Measurements from ENCODE around the gene EBF3.

Gene EBF3, protein sequence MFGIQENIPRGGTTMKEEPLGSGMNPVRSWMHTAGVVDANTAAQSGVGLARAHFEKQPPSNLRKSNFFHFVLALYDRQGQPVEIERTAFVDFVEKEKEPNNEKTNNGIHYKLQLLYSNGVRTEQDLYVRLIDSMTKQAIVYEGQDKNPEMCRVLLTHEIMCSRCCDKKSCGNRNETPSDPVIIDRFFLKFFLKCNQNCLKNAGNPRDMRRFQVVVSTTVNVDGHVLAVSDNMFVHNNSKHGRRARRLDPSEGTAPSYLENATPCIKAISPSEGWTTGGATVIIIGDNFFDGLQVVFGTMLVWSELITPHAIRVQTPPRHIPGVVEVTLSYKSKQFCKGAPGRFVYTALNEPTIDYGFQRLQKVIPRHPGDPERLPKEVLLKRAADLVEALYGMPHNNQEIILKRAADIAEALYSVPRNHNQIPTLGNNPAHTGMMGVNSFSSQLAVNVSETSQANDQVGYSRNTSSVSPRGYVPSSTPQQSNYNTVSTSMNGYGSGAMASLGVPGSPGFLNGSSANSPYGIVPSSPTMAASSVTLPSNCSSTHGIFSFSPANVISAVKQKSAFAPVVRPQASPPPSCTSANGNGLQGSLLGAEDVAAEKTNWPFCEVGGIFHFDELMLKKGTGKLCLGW

DNA sequence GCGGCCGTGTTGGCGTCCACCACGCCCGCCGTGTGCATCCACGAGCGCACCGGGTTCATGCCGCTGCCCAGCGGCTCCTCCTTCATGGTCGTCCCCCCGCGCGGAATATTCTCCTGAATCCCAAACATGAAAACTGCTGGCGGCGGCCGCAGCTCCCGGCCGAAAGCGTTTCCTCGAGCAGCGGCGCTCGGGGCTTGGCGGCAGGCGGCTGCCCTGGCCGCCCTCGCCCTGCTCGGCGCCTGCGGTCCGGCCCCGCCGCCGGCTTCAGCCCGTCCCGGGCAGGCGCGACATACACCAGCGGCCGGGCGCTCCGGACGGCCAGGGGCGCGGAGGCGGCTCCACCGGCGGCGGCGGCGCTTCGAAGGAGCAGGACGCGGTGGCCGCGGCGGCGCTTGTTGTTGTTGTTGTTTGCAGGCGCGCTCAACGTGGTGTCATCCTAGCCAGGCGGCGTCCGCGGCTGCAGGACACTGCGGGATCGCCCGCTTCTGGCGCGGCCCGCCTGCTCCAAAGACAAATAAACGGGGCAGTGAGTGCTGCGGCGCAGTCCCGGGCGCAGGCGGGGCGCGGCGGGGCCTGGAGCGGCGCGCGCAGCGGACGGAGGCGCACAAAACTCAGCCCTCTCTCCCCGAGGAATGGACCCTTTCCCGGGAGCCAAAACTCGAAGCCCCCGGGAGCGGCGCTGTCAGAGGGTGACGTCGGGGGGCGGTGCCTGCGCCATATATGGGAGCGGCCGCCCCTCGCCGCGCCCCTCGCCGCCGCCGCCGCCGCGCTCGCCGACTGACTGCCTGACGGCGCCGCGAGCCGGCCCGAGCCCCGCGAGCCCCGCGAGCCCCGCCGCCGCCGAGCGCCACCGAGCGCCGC, at the start of gene EBF3:
EBF3 (minus strand) TSS at position 634 of the 861 bp plus-strand sequence; CDS start at position 128, 506 bp downstream.
- Histone ChIP-seq H3K4me3 (peak within 1 kb of the TSS; percentile 53 to 66 (median 61)), H3K4me1 (peaks cover 37 to 68% (median 50%) of the 10 kb centered on the region in 10 experiments), H3K9me3 (replicated peaks in 1 of 11) (peaks cover 0 to 4% (median 0%) of the 10 kb centered on the region in 11 experiments; a peak in 1 of 22 replicates), H3K27me3 (peaks cover 100% of the 10 kb centered on the region in 11 experiments), H3K9ac (peak within 1 kb of the TSS in 8 of 11 experiments; percentile 1 to 57 (median 39); a peak in 12 of 22 replicates), H3K27ac (no peak within 1 kb of the TSS), H3K4me2 (peak within 1 kb of the TSS; percentile 81 to 99 (median 97)), H3K36me3 (no peaks in the 10 kb centered on the region), H4K20me1 (peaks cover 0 to 100% (median 99%) of the 10 kb centered on the region in 11 experiments; a peak in 20 of 22 replicates)
- no peak for TF ChIP-seq Cebpa-rat (IDR thresholded peaks at IDR 0.05)

DNA sequence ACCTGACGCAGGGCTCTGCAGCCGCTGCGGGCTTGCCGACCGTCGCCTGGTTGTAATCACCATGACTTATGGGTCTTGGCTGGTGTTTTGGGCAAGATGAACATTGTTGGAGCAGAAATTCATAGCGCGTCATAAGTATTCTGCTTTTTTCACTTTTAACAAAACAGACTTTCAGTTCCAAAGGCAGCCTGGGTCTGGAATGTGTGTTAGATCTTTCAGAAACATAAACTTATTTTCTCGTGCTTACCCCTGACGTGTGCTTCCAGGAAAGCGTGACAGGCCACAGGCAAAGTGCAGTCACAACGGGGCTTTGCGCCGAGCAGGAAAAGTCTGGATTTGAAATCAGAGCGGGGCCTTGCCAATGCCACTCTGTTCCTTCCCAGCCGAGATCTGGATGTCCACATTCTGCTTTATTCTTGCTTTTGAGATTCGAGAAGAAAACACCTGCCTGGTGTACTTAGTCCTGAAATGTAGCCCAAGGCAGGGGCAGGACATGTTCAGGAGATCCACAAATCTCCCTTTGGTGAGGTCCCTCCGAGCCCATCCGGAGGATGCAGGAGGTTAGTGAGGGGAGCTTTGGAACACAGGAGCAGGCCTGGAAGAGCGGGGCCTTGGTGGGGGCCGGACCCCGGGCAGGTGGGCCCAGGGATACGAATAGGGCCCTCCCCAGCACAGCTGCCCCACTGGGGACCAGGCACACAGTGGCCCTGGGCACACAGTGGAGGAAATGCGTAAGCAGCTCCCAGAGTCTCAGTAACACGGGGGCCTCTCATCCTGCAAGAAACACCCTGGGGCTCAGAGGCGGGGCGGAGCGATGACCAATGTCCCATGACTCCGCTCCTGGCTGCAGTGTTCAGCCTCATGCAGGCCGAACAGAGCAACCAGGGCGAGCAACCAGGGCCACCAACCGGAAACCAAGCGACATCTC, 49.5 kb upstream of the EBF3 start:
- H3K4me2 ChIP-seq, result no peak overlapping the region
- H3K27ac ChIP-seq, result no peak overlapping the region
- peaks cover 0 to 5% (median 0%) of the 10 kb centered on the region in 11 experiments; a peak in 2 of 22 replicates for H3K9me3 ChIP-seq (replicated peaks in 1 of 11)
- no peaks in the 10 kb centered on the region for H4K20me1 ChIP-seq
- no peak for TF ChIP-seq Cebpa-rat (IDR thresholded peaks at IDR 0.05)
- no peak overlapping the region for H3K4me3 ChIP-seq
- peaks cover 10 to 23% (median 13%) of the 10 kb centered on the region in 10 experiments for H3K4me1 ChIP-seq
- no peaks in the 10 kb centered on the region for H3K36me3 ChIP-seq
- H3K9ac ChIP-seq, result no peak overlapping the region
- no peaks in the 10 kb centered on the region for H3K27me3 ChIP-seq

GRCh38 chr10:130012129-130012528, 48.1 kb upstream of the EBF3 start:
- Histone ChIP-seq H4K20me1 (no peaks in the 10 kb centered on the region), H3K36me3 (no peaks in the 10 kb centered on the region), H3K9me3 (replicated peaks in 1 of 11) (peaks cover 0 to 5% (median 0%) of the 10 kb centered on the region in 11 experiments; a peak in 3 of 22 replicates), H3K27me3 (no peaks in the 10 kb centered on the region), H3K27ac (no peak overlapping the region), H3K4me2 (no peak overlapping the region), H3K4me3 (no peak overlapping the region), H3K4me1 (peaks cover 0 to 12% (median 2%) of the 10 kb centered on the region in 10 experiments; a peak in 5 of 20 replicates), H3K9ac (no peak overlapping the region)
- no peak for TF ChIP-seq Cebpa-rat (IDR thresholded peaks at IDR 0.05)

- Histone ChIP-seq H3K9ac (no peak overlapping the region), H3K4me3 (no peak overlapping the region), H3K4me2 (no peak overlapping the region), H3K27ac (no peak overlapping the region), H4K20me1 (no peaks in the 10 kb centered on the region), H3K4me1 (peaks cover 0 to 12% (median 2%) of the 10 kb centered on the region in 10 experiments; a peak in 5 of 20 replicates), H3K27me3 (no peaks in the 10 kb centered on the region), H3K9me3 (replicated peaks in 1 of 11) (peaks cover 0 to 5% (median 0%) of the 10 kb centered on the region in 11 experiments; a peak in 5 of 22 replicates), H3K36me3 (no peaks in the 10 kb centered on the region)
- no peak for TF ChIP-seq Cebpa-rat (IDR thresholded peaks at IDR 0.05)
Observed at GRCh38 chr10:130010653-130011052, 46.6 kb upstream of the EBF3 start.

GRCh38 chr10:130009228-130009627, 45.2 kb upstream of the EBF3 start:
- H3K36me3 ChIP-seq, result no peaks in the 10 kb centered on the region
- H4K20me1 ChIP-seq, result no peaks in the 10 kb centered on the region
- no peaks in the 10 kb centered on the region for H3K27me3 ChIP-seq
- no peak overlapping the region for H3K4me2 ChIP-seq
- TF ChIP-seq Cebpa-rat (IDR thresholded peaks at IDR 0.05), result no peak
- peaks cover 0 to 12% (median 2%) of the 10 kb centered on the region in 10 experiments; a peak in 5 of 20 replicates for H3K4me1 ChIP-seq
- no peak overlapping the region for H3K27ac ChIP-seq
- no peak overlapping the region for H3K4me3 ChIP-seq
- no peak overlapping the region for H3K9ac ChIP-seq
- peaks cover 0 to 13% (median 8%) of the 10 kb centered on the region in 11 experiments; a peak in 8 of 22 replicates for H3K9me3 ChIP-seq (replicated peaks in 1 of 11)

DNA sequence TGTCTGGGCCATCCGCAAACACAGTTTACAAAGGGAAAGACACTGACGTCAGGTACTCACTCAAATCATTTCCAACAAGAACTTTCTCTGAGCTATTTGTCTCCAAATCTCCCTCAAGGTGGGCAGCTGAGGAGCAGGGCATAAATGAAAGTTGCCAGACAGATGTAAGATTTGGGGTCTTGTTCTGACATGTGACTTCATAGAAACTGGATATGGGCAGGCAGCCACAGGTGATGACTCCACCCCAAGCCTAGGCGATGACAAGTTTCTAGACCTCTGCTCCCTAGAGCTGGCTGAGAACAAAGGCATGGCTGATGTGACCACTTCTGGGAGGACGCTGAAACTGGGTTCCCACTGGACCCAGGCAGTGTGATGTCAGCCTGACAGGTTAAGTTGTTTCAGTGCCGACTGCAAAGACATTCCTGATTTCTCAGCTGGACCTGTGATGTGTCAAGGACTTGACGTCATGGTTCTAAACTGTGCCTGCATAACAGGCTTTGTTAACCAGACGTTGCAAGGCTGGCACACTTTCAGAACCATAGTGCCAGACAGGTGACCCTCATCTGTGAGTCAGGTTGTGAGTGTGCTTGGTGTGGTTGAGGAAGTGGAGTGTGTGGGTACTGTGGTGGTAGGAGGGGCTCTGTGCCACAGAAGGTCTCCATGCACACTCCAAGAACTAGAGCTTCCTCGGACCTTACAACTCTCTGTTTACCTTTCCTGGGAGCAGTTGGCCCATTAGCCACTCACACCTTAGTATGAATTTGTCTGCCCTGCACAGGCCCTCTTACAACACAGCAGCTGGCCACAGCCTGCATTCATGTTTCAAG, 39.9 kb upstream of the EBF3 start:
- no peaks in the 10 kb centered on the region for H3K27me3 ChIP-seq
- H3K9ac ChIP-seq, result no peak overlapping the region
- no peak for TF ChIP-seq Cebpa-rat (IDR thresholded peaks at IDR 0.05)
- peaks cover 0 to 28% (median 13%) of the 10 kb centered on the region in 11 experiments; a peak in 11 of 22 replicates for H3K9me3 ChIP-seq (replicated peaks in 1 of 11)
- no peaks in the 10 kb centered on the region for H4K20me1 ChIP-seq
- no peak overlapping the region for H3K27ac ChIP-seq
- H3K4me1 ChIP-seq, result no peaks in the 10 kb centered on the region
- H3K4me2 ChIP-seq, result no peak overlapping the region
- H3K36me3 ChIP-seq, result no peaks in the 10 kb centered on the region
- H3K4me3 ChIP-seq, result no peak overlapping the region

- Histone ChIP-seq H4K20me1 (no peaks in the 10 kb centered on the region), H3K27me3 (no peaks in the 10 kb centered on the region), H3K36me3 (no peaks in the 10 kb centered on the region), H3K4me2 (no peak overlapping the region), H3K9ac (no peak overlapping the region), H3K27ac (no peak overlapping the region), H3K4me1 (no peaks in the 10 kb centered on the region), H3K4me3 (no peak overlapping the region), H3K9me3 (replicated peaks in 1 of 11) (peaks cover 0 to 33% (median 17%) of the 10 kb centered on the region in 11 experiments; a peak in 11 of 22 replicates)
- TF ChIP-seq Cebpa-rat (IDR thresholded peaks at IDR 0.05), result no peak
Observed at GRCh38 chr10:130003166-130003565, 39.1 kb upstream of the EBF3 start.
